Stimulated activated CD4-positive, alpha-beta T cell treated with anti-CD3 and anti-CD28 coated beads, TNF-alpha, amount 100 ng/mL, for 1 hour (primary cell): ENCODE results near the gene ZNF26.

Experiments used
- DNase-seq, 3 donors: peaks; one replicate each; pipeline ENCODE4 v3.0.0-alpha.2; 2020; ENCODE audit warnings: low read depth in 3 of 3, low spot score in 1 of 3

Gene ZNF26

DNA sequence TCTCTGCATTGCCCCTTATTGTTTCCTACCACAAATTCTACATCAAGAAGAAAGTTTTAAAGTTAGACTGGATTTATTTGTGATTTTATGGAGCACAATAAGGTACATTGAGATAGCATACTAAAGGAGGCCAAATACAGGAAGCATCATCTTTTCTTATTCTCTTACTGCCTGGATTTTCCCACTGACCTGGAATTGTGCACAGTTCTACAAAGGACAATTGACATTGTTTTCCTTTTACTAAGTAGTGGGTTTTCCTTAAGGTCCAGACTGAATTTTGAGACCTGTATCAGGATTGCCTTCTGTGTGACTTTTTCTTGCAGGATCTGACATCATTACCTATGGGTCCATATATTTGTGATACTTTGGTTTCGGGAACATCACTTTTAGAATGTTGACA, 75.8 kb downstream of the ZNF26 start:
- no peak for DNase-seq

DNA sequence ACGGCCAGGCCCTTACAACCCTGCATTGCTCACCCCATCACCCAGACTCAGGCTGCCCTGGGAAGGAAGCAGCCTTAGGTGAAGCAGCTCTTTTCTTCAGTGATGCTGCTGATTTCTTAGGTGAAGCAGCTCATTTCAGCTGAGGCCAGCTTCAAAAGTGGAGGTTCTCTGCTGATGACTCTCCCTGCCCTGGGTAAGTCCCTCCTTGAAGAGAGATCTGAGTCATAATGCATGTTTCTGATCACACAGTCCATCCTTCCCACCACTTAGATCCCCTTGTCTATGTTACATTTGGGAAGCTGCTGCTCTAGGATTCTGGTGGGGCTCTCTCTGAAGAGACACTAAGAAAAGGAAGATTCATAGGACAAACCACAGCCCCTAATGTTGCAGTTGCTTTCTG, 77.4 kb downstream of the ZNF26 start:
- DNase-seq = no peak

DNA sequence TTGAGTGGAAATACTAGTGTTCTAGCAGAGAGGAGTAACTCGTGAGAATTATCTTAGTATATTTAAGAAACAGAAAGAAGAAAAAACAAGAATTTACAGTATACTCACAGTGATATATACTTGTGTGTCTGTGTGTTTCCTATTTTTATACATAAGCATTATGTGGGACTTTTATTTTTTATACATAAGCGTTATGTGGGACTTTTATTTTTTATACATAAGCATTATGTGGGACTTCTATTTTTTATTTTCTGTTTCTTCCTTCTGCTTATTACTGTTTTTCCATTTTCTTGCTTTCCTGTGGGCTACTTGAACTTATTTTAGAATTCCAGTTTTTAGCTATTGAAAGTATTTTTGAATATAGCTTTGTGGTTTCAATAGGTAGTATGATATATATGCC, 87.7 kb downstream of the ZNF26 start:
- no peak for DNase-seq
